Activated naive CD8-positive, alpha-beta T cell (primary cell): Measurements from ENCODE around the gene HRH3.
A peak's percentile ranks its signal among the peaks of the same experiment; 100 is the strongest.

ENCODE experiments used
- H3K27ac Mint-ChIP-seq: one replicate; pipeline ENCODE4 v1.8.0; 2021; ENCODE audit warnings: mixed read lengths
- H3K27me3 Mint-ChIP-seq: one replicate; pipeline ENCODE4 v1.8.0; 2021; ENCODE audit warnings: mixed read lengths
- H3K36me3 Mint-ChIP-seq: one replicate; pipeline ENCODE4 v1.8.0; 2021; ENCODE audit warnings: mixed read lengths
- H3K4me1 Mint-ChIP-seq: one replicate; pipeline ENCODE4 v1.8.0; 2021; ENCODE audit warnings: low read depth, mixed read lengths
- H3K4me3 Mint-ChIP-seq: one replicate; pipeline ENCODE4 v1.8.0; 2021; ENCODE audit warnings: mild to moderate bottlenecking, mixed read lengths
- H3K9me3 Mint-ChIP-seq: one replicate; pipeline ENCODE4 v1.8.0; 2021; ENCODE audit warnings: low read depth, mixed read lengths

The HRH3 gene

DNA sequence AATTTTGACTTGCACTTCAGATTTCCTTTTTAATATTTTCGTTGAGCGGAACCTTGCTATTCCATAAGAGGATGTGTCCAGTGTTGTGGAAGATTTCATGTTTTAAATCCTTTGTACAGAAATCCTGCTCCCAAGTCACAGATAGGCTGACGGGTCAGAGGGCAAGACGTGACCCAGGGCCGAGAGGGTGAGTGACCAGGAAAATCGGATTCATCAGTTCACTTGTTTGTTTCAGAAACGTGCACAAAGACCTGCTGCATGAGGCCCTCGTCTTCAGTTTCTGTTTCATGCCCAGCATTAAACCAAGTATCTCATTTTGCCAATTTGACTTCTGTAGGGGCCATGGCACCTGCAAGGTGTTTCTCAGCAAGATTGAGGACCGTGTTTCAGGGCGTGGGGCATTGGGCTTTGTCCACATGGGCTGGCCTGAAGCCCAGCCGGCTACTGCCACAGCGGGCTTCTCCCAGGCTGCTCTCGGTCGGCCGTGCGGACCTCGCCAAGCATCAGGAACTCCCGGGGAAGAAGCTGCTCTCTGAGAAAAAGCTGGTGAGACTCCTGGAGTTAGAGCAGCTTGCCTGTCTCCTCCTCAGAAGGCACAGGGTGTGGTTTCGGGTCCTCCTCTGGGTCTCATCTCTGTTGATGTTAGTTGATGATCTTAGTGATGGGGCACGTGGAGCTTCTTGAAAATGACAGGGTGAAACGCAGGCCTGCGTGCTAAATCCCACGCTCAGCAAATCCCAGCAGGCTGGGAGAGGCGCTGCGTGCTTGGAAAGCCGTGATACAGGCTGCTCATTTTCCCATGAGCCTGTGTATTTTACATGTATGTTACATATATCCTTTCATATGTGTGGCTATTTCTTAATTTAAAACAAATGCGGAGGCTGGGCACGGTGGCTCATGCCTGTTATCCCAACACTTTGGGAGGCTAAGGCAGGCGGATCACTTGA is 26.7 kb downstream of the HRH3 start:
- no peak overlapping the region for H3K4me3 Mint-ChIP-seq
- H3K27me3 Mint-ChIP-seq: no peaks in the 10 kb centered on the region
- H3K9me3 Mint-ChIP-seq: no peaks in the 10 kb centered on the region
- peaks cover 2% of the 10 kb centered on the region for H3K36me3 Mint-ChIP-seq
- peaks cover 1% of the 10 kb centered on the region for H3K4me1 Mint-ChIP-seq
- H3K27ac Mint-ChIP-seq: no peak overlapping the region

DNA sequence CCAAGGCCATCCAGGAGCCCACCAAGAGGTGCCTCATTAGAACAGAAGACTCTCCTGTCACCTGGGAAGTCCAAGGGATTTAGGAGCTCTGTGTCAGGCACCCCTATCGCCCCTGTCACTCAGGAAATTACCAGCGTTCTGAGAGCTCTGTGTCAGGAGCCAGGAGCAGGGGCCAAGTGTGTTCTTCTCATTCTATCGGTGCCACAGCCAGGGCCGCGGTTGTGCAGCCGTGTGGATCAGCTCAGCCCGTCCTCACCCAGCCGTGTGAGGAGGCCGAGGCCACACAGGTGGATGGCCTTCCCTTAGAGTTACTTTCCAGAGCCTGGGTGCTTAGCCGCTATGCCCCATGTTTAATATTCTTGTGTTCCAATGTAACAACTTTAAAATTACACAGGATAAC is 27.4 kb downstream of the HRH3 start:
- H3K27ac Mint-ChIP-seq: no peak overlapping the region

DNA sequence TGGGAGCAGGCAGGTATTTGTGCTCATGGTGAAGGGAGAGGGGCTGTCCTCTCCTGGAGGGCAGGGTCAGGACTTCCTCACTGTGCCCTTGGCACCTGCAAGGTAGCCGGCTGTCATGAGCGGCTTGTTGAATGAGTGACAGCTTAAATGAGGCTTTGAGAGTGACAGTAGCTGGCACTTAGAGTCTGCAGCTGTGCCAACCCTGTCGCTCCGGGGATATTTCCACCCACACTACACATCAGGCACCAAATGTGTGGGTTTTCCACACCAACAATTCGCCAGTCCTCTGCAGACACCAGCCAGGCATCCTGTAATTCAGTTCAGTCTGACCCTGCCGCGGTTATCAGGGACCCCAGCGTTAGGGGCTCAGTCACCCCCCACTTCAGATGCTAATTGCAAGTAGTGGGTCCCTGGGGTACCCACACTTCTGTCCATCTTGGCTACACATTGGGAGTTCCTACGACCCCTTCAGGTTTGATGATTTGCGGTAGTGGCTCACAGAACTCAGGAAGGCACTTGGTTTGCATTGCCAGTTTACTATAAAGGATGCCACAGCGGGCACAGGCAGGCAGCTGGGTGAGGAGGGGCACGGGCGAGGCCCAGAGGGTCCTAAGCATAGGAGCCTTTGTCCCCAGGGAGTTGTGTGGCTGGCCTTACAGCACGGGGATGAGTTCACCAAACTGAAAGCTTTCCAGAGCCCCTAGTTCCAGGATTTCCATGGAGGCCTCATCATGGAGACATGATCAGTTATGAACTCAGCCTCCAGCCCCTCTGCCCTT is 28.1 kb downstream of the HRH3 start:
- no peak overlapping the region for H3K27ac Mint-ChIP-seq
- H3K27me3 Mint-ChIP-seq: no peaks in the 10 kb centered on the region
- H3K4me3 Mint-ChIP-seq: no peak overlapping the region
- H3K36me3 Mint-ChIP-seq: peaks cover 2% of the 10 kb centered on the region
- no peaks in the 10 kb centered on the region for H3K9me3 Mint-ChIP-seq
- H3K4me1 Mint-ChIP-seq: peaks cover 9% of the 10 kb centered on the region

More for the DNA sequence above, 27.4 kb downstream of the HRH3 start:
- Mint-ChIP-seq H3K27me3 (no peaks in the 10 kb centered on the region), H3K36me3 (peaks cover 2% of the 10 kb centered on the region), H3K4me1 (peaks cover 4% of the 10 kb centered on the region), H3K4me3 (no peak overlapping the region), H3K9me3 (no peaks in the 10 kb centered on the region)

DNA sequence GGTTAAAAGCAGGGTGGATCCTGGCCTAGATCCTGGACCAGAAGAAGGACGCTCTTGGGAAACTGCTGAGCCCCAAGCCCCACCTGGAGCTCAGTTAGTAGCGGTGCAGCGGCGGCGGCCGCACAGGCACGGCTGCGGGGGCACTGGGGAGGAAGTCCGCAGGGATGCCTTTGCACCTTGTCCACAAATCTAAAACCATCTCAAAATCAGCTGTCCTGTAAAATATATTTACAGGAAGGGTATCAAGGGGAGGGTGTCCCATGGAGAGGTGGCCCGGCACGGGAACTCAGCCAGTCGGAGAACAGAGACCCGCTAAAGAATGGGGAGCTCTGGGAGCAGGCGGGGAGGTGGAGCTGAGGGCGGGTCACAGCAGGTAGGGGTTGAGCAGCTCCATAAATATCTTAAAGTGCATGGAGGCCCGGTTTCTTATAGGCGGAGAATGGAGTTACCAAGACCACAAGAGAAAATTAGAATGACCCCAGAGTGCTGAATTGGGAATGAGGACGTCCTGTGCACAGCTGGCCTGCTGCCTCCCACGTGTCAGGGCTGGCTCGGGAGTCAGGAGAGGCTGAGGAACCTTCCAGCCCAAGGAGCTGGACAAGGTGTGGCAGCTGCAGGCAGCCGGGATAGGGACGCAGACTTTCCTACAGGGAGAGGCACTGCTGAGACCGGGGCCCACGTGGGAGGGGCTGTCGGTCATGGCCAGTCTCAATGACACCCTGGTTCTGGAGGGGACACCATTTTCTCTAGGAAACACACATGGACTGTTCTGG is 29.3 kb downstream of the HRH3 start:
- H3K4me3 Mint-ChIP-seq: no peak overlapping the region
- H3K4me1 Mint-ChIP-seq: peaks cover 15% of the 10 kb centered on the region
- H3K36me3 Mint-ChIP-seq: peaks cover 2% of the 10 kb centered on the region

DNA sequence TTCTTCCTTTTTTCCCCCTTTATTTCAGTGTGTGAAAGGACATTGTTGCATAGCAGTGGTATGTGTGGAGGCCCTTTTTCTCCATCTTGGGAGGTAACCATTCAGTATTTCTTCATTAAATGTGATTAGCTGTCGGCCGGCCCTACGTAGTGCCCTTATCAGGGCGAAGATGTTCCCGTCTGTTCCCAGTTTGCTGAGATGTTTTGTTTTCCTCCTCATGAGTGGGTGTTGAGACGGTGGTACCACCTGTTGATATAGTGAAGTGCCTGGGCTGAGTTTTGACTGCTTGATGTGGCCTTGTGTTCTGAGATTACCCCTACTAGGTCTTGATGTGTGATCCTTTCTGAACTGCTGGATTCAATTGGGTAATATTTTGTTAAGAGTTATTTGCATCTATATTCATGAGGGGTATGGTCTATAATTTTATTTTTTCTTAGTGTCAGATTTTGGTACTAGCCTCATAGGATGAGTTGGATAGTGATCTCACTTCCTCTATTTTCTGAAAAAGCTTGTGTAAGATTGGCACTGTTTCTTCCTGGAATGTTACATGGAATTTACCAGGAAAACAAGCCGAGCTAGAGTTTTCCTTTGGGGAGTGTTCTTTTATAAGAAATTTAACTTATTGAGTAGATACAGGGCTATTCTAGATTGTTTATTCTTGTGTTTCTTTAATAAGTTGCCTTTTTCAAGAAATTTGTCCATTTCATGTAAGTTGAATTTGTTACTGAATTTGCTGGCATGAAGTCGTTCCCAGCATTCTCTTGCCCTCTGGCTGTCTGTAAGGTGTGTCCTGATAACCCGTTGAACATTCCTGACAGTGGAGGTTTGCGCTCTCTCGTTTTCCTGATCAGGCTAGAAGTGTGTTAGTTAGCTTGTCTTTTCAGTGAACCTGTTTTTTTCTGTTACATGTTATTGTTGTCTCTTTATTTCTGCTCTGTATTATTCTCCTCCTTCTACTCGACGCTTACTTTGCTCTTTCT is 32.9 kb downstream of the HRH3 start:
- Mint-ChIP-seq H3K4me3 (no peak overlapping the region), H3K4me1 (peaks cover 33% of the 10 kb centered on the region), H3K9me3 (no peaks in the 10 kb centered on the region), H3K27ac (peak overlapping the region; percentile 59), H3K36me3 (no peaks in the 10 kb centered on the region), H3K27me3 (no peaks in the 10 kb centered on the region)

More for the DNA sequence above, 29.3 kb downstream of the HRH3 start:
- H3K27ac Mint-ChIP-seq: no peak overlapping the region
- H3K27me3 Mint-ChIP-seq: no peaks in the 10 kb centered on the region
- H3K9me3 Mint-ChIP-seq: no peaks in the 10 kb centered on the region

DNA sequence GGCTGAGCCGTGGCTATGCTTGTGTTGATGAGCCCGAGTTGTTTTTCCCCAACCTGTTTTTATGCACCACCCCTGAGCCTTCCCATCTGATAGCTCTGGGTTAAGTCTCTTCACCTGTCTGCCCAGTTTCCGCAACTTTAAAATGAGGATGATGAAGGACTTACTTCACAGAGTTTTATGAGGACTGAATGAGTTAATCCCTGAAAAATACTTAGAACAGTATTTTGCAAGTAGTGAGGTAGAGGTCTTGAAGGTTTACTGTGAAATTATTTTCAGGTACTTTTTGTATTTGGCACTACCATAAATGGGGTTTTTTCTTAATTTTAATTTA is 34.0 kb downstream of the HRH3 start:
- Mint-ChIP-seq H3K27ac (no peak overlapping the region), H3K36me3 (no peaks in the 10 kb centered on the region), H3K27me3 (no peaks in the 10 kb centered on the region), H3K4me3 (no peak overlapping the region), H3K4me1 (peaks cover 39% of the 10 kb centered on the region), H3K9me3 (no peaks in the 10 kb centered on the region)

DNA sequence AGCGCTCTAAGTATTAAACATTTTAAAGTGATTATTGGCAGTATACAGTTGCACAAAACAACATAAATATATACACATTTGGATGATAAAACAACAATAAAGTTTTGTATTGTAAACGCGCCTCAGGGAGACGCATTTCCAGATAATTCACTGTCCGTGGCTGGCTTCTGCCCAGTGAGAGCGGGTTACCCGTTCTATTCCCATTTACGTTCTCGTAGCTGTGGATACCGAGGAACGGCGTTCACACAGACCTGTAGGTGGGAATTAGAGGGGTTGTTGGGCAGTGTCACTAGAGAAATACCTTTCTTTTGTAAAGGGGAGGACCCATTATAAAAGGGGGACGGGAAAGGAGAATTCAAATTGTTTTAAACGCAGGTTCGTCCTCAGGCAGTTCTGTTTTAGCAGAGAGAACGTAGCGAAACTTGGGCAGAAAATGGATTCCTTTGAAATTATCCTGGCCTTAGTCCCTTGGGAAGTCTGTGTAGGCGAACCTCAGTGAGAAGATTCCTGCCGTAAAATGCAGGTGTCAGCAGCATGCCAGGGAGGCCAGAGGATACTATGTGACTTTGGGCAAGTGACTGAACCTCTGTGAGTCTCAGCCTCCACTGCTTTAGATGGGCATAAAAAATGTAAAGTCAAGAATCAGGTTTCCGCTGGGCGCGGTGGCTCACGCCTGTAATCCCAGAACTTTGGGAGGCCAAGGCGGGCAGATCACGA is 36.5 kb downstream of the HRH3 start:
- Mint-ChIP-seq H3K9me3 (no peaks in the 10 kb centered on the region), H3K27ac (peak overlapping the region; percentile 90), H3K4me1 (peaks cover 39% of the 10 kb centered on the region), H3K27me3 (no peaks in the 10 kb centered on the region), H3K4me3 (peak overlapping the region; percentile 95), H3K36me3 (no peaks in the 10 kb centered on the region)

DNA sequence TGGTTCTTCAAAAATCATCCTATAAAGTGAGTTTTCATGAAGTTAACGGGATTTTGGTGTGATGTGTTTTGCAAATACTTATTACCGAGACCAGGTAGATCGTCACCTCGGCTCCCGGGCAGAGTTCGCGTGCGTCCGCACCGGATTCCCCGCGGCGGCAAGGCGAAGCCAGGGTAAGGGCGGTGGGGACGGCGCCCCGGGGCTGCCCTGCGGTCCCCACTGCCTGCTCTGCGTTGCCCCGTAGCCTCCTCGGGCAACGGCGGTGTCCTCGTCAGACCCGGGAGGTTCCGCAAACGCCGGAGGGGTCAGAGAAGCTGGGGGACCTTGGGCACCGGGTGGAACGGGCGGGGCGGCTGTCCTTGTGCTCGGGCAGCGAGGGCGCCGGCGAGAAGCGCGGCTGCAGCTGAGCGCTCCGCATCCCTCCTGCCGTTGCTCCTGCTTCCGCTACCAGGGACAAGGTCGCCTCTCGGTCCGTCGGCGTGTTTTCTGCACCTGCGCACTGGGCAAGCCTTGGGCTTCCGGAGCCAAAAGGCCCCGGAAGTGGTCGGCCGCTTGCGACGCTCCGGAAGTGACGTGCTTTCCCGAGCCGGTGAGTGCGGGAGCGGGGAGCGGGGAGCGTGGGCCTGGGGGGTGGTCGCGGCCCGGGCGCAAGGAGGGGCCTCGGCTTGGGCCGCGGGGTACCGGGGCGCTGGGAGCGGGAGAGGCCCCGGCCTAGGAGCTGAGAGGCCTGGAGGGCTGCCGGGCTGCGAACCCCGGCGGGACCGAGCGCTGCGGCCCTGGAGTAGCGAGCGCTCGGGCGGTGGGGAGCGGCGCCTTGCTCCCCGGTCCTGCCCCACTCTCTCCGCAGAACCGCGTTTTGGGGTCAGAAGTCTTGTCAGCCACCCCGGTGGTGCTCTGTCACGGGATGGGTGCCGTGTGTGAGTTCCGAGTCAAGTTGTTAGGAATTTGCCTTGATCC is 37.3 kb downstream of the HRH3 start, which contains the start of gene MTG2:
Gene MTG2, plus strand, starts transcription at position 560 of the 957 bp plus-strand sequence. CDS start 10,393 bp downstream, outside the sequence.
- peak within 1 kb of the TSS; percentile 95 for H3K4me3 Mint-ChIP-seq
- H3K27ac Mint-ChIP-seq: peak within 1 kb of the TSS; percentile 93
- no peaks in the 10 kb centered on the region for H3K27me3 Mint-ChIP-seq
- H3K9me3 Mint-ChIP-seq: no peaks in the 10 kb centered on the region
- no peaks in the 10 kb centered on the region for H3K36me3 Mint-ChIP-seq
- H3K4me1 Mint-ChIP-seq: peaks cover 37% of the 10 kb centered on the region

DNA sequence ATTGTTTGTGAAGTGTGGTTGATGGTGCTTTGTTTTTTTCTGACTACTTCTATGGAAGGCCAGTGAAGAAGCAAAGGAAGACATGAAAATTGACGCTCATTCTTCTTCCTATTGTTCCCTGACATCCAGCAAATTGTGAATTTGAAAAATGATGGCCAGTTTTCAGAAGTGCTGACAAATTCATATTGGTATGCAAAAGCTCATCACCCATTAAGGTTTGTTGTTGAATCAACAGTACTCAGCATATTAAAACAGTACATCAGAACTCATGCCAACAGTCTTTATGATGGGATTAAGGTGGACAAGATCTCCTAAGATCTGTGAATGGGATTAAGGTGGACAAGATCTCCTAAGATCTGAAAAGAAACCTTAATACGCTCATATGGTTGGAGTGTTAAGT is 38.3 kb downstream of the HRH3 start:
- H3K4me3 Mint-ChIP-seq: peak overlapping the region; percentile 95
- no peaks in the 10 kb centered on the region for H3K9me3 Mint-ChIP-seq

DNA sequence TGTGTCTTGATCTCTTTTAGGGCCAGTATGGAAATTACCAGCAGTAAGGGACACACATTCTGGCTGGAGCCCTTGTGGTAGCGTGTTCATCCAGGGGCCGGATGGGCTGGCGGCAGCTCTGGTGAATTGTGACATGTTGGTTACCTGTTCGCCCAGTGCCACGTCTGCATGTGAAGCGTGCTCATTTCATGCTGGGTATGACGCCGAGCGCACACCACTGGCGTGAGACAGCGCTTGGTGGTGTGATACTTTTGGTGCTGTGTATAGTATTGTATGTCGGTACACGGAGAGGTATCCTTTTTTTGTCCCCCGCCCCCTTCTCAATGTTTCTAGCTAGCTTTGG is 40.9 kb downstream of the HRH3 start:
- Mint-ChIP-seq H3K27ac (no peak overlapping the region), H3K36me3 (no peaks in the 10 kb centered on the region), H3K9me3 (no peaks in the 10 kb centered on the region), H3K4me1 (peaks cover 16% of the 10 kb centered on the region), H3K27me3 (no peaks in the 10 kb centered on the region), H3K4me3 (no peak overlapping the region)

More for the DNA sequence above, 38.3 kb downstream of the HRH3 start:
- H3K4me1 Mint-ChIP-seq: peaks cover 29% of the 10 kb centered on the region
- no peaks in the 10 kb centered on the region for H3K27me3 Mint-ChIP-seq
- peak overlapping the region; percentile 93 for H3K27ac Mint-ChIP-seq
- H3K36me3 Mint-ChIP-seq: no peaks in the 10 kb centered on the region

DNA sequence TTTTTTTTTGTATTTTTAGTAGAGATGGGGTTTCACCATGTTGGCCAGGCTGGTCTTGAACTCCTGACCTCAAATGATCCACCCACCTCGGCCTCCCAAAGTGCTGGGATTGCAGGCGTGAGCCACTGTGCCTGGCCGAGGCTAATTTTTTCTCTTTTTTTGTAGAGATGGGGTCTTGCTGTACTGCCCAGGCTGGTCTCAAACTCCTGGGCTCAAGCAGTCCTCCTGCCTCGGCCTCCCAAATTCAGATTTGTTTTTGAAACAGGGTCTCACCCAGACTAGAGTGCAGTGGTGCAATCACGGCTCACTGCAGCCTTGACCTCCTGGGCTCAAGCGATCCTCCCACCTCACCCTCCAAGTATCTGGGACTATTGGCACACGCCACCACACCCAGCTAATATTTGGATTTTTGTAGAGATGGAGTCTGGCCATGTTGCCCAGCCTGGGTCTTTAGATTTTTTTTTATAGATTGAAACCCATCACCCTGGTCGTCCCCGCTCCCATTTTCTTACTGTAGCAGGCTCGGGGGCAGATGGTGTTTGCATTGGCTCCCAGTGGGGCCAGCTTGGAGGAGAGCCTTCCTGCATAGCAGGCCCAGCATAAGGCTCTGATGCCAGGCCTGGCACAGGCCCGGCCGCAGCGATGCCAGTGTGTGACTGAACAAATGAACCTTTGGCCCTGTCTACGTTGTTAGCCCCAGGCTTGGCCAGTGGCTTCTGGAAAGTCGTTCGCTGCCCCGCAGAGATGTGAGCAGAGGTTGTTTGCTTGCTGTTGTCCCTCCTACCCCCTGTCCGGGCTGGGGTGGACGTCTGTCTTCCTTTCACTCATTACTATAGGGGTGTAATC is 41.5 kb downstream of the HRH3 start:
- no peaks in the 10 kb centered on the region for H3K36me3 Mint-ChIP-seq
- no peaks in the 10 kb centered on the region for H3K27me3 Mint-ChIP-seq
- peaks cover 11% of the 10 kb centered on the region for H3K4me1 Mint-ChIP-seq
- H3K9me3 Mint-ChIP-seq: no peaks in the 10 kb centered on the region
- H3K27ac Mint-ChIP-seq: no peak overlapping the region
- H3K4me3 Mint-ChIP-seq: no peak overlapping the region

DNA sequence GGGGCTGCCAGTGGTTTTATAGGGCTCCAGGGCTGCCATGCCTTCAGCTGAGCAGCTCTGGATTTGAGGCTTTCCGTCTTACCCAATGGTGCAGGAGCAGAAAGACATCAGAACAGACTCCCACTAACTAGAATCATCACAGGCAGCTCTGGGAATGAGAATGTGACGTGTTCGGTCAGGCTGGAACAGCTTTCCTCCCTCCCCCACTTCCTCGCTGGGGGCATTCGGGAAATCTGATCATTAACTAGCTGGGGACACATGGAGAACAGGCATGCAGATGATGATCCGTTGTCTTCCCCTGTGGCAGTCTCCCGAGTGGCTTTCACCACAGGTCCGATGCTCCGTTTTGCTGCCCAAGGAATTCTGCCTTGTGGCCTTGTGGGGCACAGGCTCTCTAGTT is 42.8 kb downstream of the HRH3 start:
- Mint-ChIP-seq H3K4me3 (no peak overlapping the region), H3K27ac (no peak overlapping the region), H3K9me3 (no peaks in the 10 kb centered on the region), H3K36me3 (no peaks in the 10 kb centered on the region), H3K4me1 (peaks cover 7% of the 10 kb centered on the region), H3K27me3 (no peaks in the 10 kb centered on the region)
